Thymus (tissue), 11 donors: ENCODE data around the gene ARRB2. TPM values are rescaled to one million over a fixed set of nuclear protein-coding genes. Genes with fewer than 3 reads are reported as not detected.
A peak's percentile ranks its signal among the peaks of the same experiment; 100 is the strongest.
"Not testable (repeated sequence)": the region's sequence is repeated elsewhere in the genome, so short reads cannot be mapped to it uniquely, and the experiment has no call there.

ENCODE experiments used
- DNase-seq, 9 donors: peaks; one replicate each; pipeline ENCODE4 v3.0.0-alpha.2; 2013; ENCODE audit warnings: low spot score in 9 of 9, low read depth in 6 of 9, missing footprints in 1 of 9
- H3K27ac ChIP-seq, 2 donors: one replicate each; pipeline ENCODE4 v1.5.1; 2013; ENCODE audit warnings: control low read depth in 1 of 2, low read depth in 1 of 2, low read length in 1 of 2, mild to moderate bottlenecking in 1 of 2, moderate library complexity in 1 of 2
- H3K27me3 ChIP-seq, 2 donors: one replicate each; pipeline ENCODE4 v1.5.1; 2013; ENCODE audit warnings: low read length in 1 of 2; ENCODE audit not compliant: control insufficient read depth in 2 of 2, insufficient read depth in 1 of 2
- H3K36me3 ChIP-seq, 2 donors: one replicate each; pipeline ENCODE4 v1.5.1; 2013; ENCODE audit warnings: low read length in 1 of 2, mild to moderate bottlenecking in 1 of 2, moderate library complexity in 1 of 2; ENCODE audit not compliant: control insufficient read depth in 2 of 2, insufficient read depth in 2 of 2
- H3K4me1 ChIP-seq, 2 donors: one replicate each; pipeline ENCODE4 v1.5.1; 2013; ENCODE audit warnings: low read length in 2 of 2; ENCODE audit not compliant: control insufficient read depth in 2 of 2, insufficient read depth in 2 of 2
- H3K4me3 ChIP-seq, 2 donors: one replicate each; pipeline ENCODE4 v1.5.1; 2013; ENCODE audit warnings: low read length in 2 of 2, control low read depth in 1 of 2, mild to moderate bottlenecking in 1 of 2
- H3K9me3 ChIP-seq, 2 donors: one replicate each; pipeline ENCODE4 v1.5.1; 2013; ENCODE audit warnings: low read length in 1 of 2, mild to moderate bottlenecking in 1 of 2; ENCODE audit not compliant: control insufficient read depth in 2 of 2, insufficient read depth in 1 of 2
- WGBS: extraction: QIAGEN DNeasy Blood & Tissue Kit; methylation state at CpG from one replicate; pipeline ENCODE4 v1.1.7; 2013; 5-methylcytosine and 5-hydroxymethylcytosine counted together
- polyA plus RNA-seq: library from polyadenylated mRNA; stranded (reverse); fragments of 200-250 nt; gene quantifications from one replicate; pipeline ENCODE4 v1.2.3, GENCODE V29; 2013
- total RNA-seq: library from RNA; stranded (reverse); fragments of 120-200 nt; gene quantifications from one replicate; pipeline ENCODE4 v1.2.4, GENCODE V29; 2013
- donor health status: healthy.

ARRB2 gene
- total and polyA plus RNA-seq, 2 donors = 60.2 to 91.2 TPM

GRCh38 chr17:4690745-4691144 lies 19.7 kb upstream of the ARRB2 start:
- H3K4me1 ChIP-seq = no peaks in the 10 kb centered on the region
- peaks cover 22 to 26% of the 10 kb centered on the region in 2 donors for H3K36me3 ChIP-seq
- no peak overlapping the region for H3K27ac ChIP-seq
- H3K4me3 ChIP-seq = no peak overlapping the region
- DNase-seq = no peak
- WGBS = 91% methylated on average over 2 of the region's 2 CpGs
- no peaks in the 10 kb centered on the region for H3K9me3 ChIP-seq
- H3K27me3 ChIP-seq = no peaks in the 10 kb centered on the region

GRCh38 chr17:4691686-4692085 lies 18.7 kb upstream of the ARRB2 start:
- H3K4me1 ChIP-seq = no peaks in the 10 kb centered on the region
- no peak overlapping the region for H3K27ac ChIP-seq
- H3K36me3 ChIP-seq = peaks cover 21 to 30% of the 10 kb centered on the region in 2 donors
- WGBS = 97% methylated on average over 8 of the region's 8 CpGs
- no peaks in the 10 kb centered on the region for H3K9me3 ChIP-seq
- H3K4me3 ChIP-seq = no peak overlapping the region
- no peaks in the 10 kb centered on the region for H3K27me3 ChIP-seq
- DNase-seq = no peak

GRCh38 chr17:4693416-4693815 lies 17.0 kb upstream of the ARRB2 start:
- Histone ChIP-seq H3K27ac (no peak overlapping the region), H3K4me1 (no peaks in the 10 kb centered on the region), H3K4me3 (no peak overlapping the region), H3K9me3 (no peaks in the 10 kb centered on the region), H3K36me3 (peaks cover 23 to 29% of the 10 kb centered on the region in 2 donors), H3K27me3 (no peaks in the 10 kb centered on the region)
- WGBS = 93% methylated on average over 9 of the region's 9 CpGs
- DNase-seq = no peak

- DNase-seq = no peak
- Histone ChIP-seq H3K9me3 (no peaks in the 10 kb centered on the region), H3K27ac (no peak overlapping the region), H3K36me3 (peaks cover 15 to 16% of the 10 kb centered on the region in 2 donors), H3K4me1 (no peaks in the 10 kb centered on the region), H3K4me3 (no peak overlapping the region), H3K27me3 (no peaks in the 10 kb centered on the region)
- 73% methylated on average over 6 of the region's 6 CpGs for WGBS
Observed at GRCh38 chr17:4696437-4696805, 14.0 kb upstream of the ARRB2 start.

GRCh38 chr17:4699401-4700056 lies 10.9 kb upstream of the ARRB2 start:
- Histone ChIP-seq H3K36me3 (peaks cover 10% of the 10 kb centered on the region in 2 donors), H3K4me1 (peaks cover 10 to 12% of the 10 kb centered on the region in 2 donors)
- not testable (repeated sequence) for H3K4me3 ChIP-seq, DNase-seq, H3K27me3 ChIP-seq, H3K27ac ChIP-seq, H3K9me3 ChIP-seq
- WGBS = 95% methylated on average over 13 of the region's 13 CpGs

- no peaks in the 10 kb centered on the region for H3K9me3 ChIP-seq
- H3K4me1 ChIP-seq = peaks cover 10 to 19% of the 10 kb centered on the region in 2 donors
- no peak overlapping the region for H3K27ac ChIP-seq
- no peaks in the 10 kb centered on the region for H3K27me3 ChIP-seq
- 98% methylated on average over 1 of the region's 1 CpG for WGBS
- no peak overlapping the region for H3K4me3 ChIP-seq
- no peak for DNase-seq
- H3K36me3 ChIP-seq = peaks cover 7 to 8% of the 10 kb centered on the region in 2 donors
Observed at GRCh38 chr17:4701116-4701515, 9.3 kb upstream of the ARRB2 start.

- peak overlapping the region in 1 of 2 donors; percentile 5 for H3K27ac ChIP-seq
- no peaks in the 10 kb centered on the region for H3K36me3 ChIP-seq
- no peak for DNase-seq
- H3K27me3 ChIP-seq = no peaks in the 10 kb centered on the region
- peak overlapping the region; percentile 99 for H3K4me3 ChIP-seq
- 10% methylated on average over 15 of the region's 15 CpGs for WGBS
- peaks cover 0 to 1% of the 10 kb centered on the region in 2 donors for H3K9me3 ChIP-seq
- peaks cover 10 to 19% of the 10 kb centered on the region in 2 donors for H3K4me1 ChIP-seq
Observed at GRCh38 chr17:4703330-4703691, 7.1 kb upstream of the ARRB2 start.

- H3K9me3 ChIP-seq, H3K27me3 ChIP-seq: not testable (repeated sequence)
- 55% methylated on average over 14 of the region's 14 CpGs for WGBS
Observed at GRCh38 chr17:4704574-4704907, 5.9 kb upstream of the ARRB2 start.

GRCh38 chr17:4704991-4705390 lies 5.4 kb upstream of the ARRB2 start:
- no peak overlapping the region for H3K27ac ChIP-seq

More at GRCh38 chr17:4704574-4704907, 5.9 kb upstream of the ARRB2 start:
- peak overlapping the region; percentile 99 for H3K4me3 ChIP-seq
- DNase-seq, H3K36me3 ChIP-seq, H3K27ac ChIP-seq: not testable (repeated sequence)
- H3K4me1 ChIP-seq = peaks cover 10 to 20% of the 10 kb centered on the region in 2 donors

More at GRCh38 chr17:4704991-4705390, 5.4 kb upstream of the ARRB2 start:
- Histone ChIP-seq H3K27me3 (no peaks in the 10 kb centered on the region), H3K36me3 (no peaks in the 10 kb centered on the region), H3K4me3 (peak overlapping the region in 1 of 2 donors; percentile 99), H3K9me3 (peaks cover 0 to 9% of the 10 kb centered on the region in 2 donors), H3K4me1 (peaks cover 13 to 24% of the 10 kb centered on the region in 2 donors)
- 97% methylated on average over 15 of the region's 15 CpGs for WGBS
- no peak for DNase-seq
